ENCODE data around the gene DLGAP4. TPM values are rescaled to one million over a fixed set of nuclear protein-coding genes. Genes with fewer than 3 reads are reported as not detected.

DLGAP4 gene
- total and polyA plus RNA-seq, 2 of the 13 experiments (the other 11 are each of a cell fraction or from before 2014, with no cell fraction given), result 15.2 to 26.7 TPM

DNA sequence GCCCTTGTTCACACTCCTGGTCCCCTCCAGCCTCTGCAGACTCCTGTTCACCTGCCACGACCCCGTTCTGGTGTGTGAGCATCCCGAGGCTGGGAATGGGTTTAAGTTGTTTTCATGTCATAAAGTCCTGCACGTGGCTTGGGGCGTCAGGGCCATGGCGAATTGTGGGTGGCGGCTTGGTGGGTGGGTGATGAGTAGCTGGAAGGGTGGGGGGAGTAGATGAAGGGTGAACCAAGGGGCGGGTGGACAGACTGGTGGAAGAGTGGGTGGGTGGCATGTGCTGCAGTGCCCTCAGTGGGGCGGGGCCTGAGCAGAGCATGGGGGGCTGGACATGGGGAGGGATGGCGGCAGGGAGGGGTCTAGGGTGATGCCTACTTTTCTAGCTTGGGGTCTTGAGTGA, 54.3 kb downstream of the DLGAP4 start:
- Histone ChIP-seq H3K27me3 (ENCODE audit: control insufficient read depth in 1 of 2, insufficient read depth in 2 of 2, low read length in 2 of 2) (peaks cover 2 to 5% of the 10 kb centered on the region in 2 experiments; a peak in 2 of 5 replicates), H3K9me3 (ENCODE audit: low read length) (no peaks in the 10 kb centered on the region), H2AFZ (ENCODE audit: low read length) (no peak overlapping the region), H3K79me2 (ENCODE audit: insufficient read depth, low read length) (no peaks in the 10 kb centered on the region), H3K27ac (ENCODE audit: extremely low read length, insufficient read depth, low read length) (no peak overlapping the region), H3K9ac (ENCODE audit: insufficient read depth, low read depth, low read length) (no peak overlapping the region), H3K4me1 (ENCODE audit: insufficient read depth, low read length) (peaks cover 10% of the 10 kb centered on the region), H3K4me3 (replicated peaks in 1 of 3; ENCODE audit: insufficient read depth in 1 of 3, low read depth in 2 of 3, low read length in 3 of 3) (no peak overlapping the region), H4K20me1 (ENCODE audit: insufficient read depth, low read length) (no peaks in the 10 kb centered on the region), H3K36me3 (replicated peaks in 1 of 2; ENCODE audit: control insufficient read depth in 1 of 2, insufficient read depth in 2 of 2, low read length in 2 of 2) (no peaks in the 10 kb centered on the region), H3K4me2 (ENCODE audit: low read depth, low read length) (no peak overlapping the region)
- intact Hi-C loops (cut with micrococcal nuclease; ENCODE audit: unreplicated experiment), result no loop called here
- ChIA-PET CTCF (ENCODE audit: low intra/inter-chr PET ratio, low total read pairs) (no interaction called here), POLR2A (no interaction called here)
- DNase-seq (ENCODE audit: low spot score) (no peak), FAIRE-seq (no peak), ATAC-seq (no peak)
- 43% methylated on average over 10 of the region's 10 CpGs for WGBS (ENCODE audit: low lambda C conversion rate)
- in situ Hi-C loops (cut with HindIII; ENCODE audit: extremely low pct_ligation_motif_present, low pct_unique_long_range_greater_than_20kb), result no loop called here
- TF ChIP-seq ZBTB8A (CRISPR knock-in tag; IDR thresholded peaks at IDR 0.05; ENCODE audit: borderline replicate concordance, low read depth) (no peak), ZNF644 (CRISPR knock-in tag; IDR thresholded peaks at IDR 0.05; ENCODE audit: low read depth) (no peak), ZNF530 (CRISPR knock-in tag; IDR thresholded peaks at IDR 0.05; ENCODE audit: low read depth) (no peak), NR2F2 (IDR thresholded peaks at IDR 0.05; ENCODE audit: borderline replicate concordance, low read depth) (no peak), PHB2 (IDR thresholded peaks at IDR 0.05; ENCODE audit: partially characterized antibody) (no peak), ATF6 (CRISPR knock-in tag; conservative IDR thresholded peaks at IDR 0.05) (no peak), ZBTB7A (CRISPR knock-in tag; IDR thresholded peaks at IDR 0.05) (no peak), ZMYM4 (CRISPR knock-in tag; IDR thresholded peaks at IDR 0.05) (no peak), ZSCAN25 (CRISPR knock-in tag; IDR thresholded peaks at IDR 0.05) (no peak), TSC22D2 (CRISPR knock-in tag; IDR thresholded peaks at IDR 0.05; ENCODE audit: borderline replicate concordance) (no peak), POLR2A (IDR thresholded peaks at IDR 0.05; ENCODE audit: insufficient read depth in 1 of 2, low read depth in 2 of 2, low read length in 2 of 2) (no peak), HMG20B (CRISPR knock-in tag; conservative IDR thresholded peaks at IDR 0.05) (no peak), WIZ (CRISPR knock-in tag; IDR thresholded peaks at IDR 0.05) (no peak), MTA1 (CRISPR knock-in tag; IDR thresholded peaks at IDR 0.05; ENCODE audit: borderline replicate concordance) (no peak; the same call in 1 of the 2 replicates), ZNF761 (CRISPR knock-in tag; conservative IDR thresholded peaks at IDR 0.05) (no peak), ZNF451 (CRISPR knock-in tag; IDR thresholded peaks at IDR 0.05) (no peak), MIXL1 (CRISPR knock-in tag; IDR thresholded peaks at IDR 0.05) (no peak)
- TF ChIP-seq, protein P1, sequence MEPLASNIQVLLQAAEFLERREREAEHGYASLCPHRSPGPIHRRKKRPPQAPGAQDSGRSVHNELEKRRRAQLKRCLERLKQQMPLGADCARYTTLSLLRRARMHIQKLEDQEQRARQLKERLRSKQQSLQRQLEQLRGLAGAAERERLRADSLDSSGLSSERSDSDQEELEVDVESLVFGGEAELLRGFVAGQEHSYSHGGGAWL (CRISPR knock-in tag; IDR thresholded peaks at IDR 0.05), result no peak
- TF ChIP-seq, protein P2, sequence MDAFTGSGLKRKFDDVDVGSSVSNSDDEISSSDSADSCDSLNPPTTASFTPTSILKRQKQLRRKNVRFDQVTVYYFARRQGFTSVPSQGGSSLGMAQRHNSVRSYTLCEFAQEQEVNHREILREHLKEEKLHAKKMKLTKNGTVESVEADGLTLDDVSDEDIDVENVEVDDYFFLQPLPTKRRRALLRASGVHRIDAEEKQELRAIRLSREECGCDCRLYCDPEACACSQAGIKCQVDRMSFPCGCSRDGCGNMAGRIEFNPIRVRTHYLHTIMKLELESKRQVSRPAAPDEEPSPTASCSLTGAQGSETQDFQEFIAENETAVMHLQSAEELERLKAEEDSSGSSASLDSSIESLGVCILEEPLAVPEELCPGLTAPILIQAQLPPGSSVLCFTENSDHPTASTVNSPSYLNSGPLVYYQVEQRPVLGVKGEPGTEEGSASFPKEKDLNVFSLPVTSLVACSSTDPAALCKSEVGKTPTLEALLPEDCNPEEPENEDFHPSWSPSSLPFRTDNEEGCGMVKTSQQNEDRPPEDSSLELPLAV (CRISPR knock-in tag; conservative IDR thresholded peaks at IDR 0.05; ENCODE audit: low read depth), result no peak
- BruUV-seq (replicated peaks), result no TSS peak

Measured in HepG2 (cell line).